HepG2 (cell line): ENCODE measurements around the gene BUB1B. TPM values are rescaled to one million over a fixed set of nuclear protein-coding genes. Genes with fewer than 3 reads are reported as not detected.
"Not testable (repeated sequence)": the region's sequence is repeated elsewhere in the genome, so short reads cannot be mapped to it uniquely, and the experiment has no call there.

Source experiments
- ATAC-seq: fragments of 200-7000 bp; cut with Tn5 transposase; 3 replicates; pipeline ENCODE4 v1.9.1; 2020; ENCODE audit warnings: mild to moderate bottlenecking, moderate library complexity
- BruUV-seq: library from RNA; stranded (reverse); fragments of 400-500 nt; replicated peaks from 2 replicates; lab custom pipeline; 2021; lab: Mats Ljungman, UMichigan
- CTCF ChIA-PET: fragments of 300-600 bp; formaldehyde crosslinking; extraction: SDS; loops from one replicate; lab custom pipeline; 2021; ENCODE audit warnings: low total read pairs, inconsistent platforms, low intra/inter-chr PET ratio; lab: Yijun Ruan, JAX
- POLR2A ChIA-PET: fragments of 350-600 bp; sonication (Branson Sonifier 250); formaldehyde crosslinking; loops from one replicate; lab custom pipeline; 2020; ENCODE audit warnings: antibody characterized with exemption, inconsistent platforms; lab: Yijun Ruan, JAX
- DNase-seq: peaks from one replicate; pipeline ENCODE4 v3.0.0-alpha.2; 2015; ENCODE audit warnings: low spot score
- FAIRE-seq: peaks from 3 replicates; lab custom pipeline; 2011; peaks lifted over from hg19 to GRCh38; lab: Jason Lieb, UNC
- H2AFZ ChIP-seq: one replicate; pipeline ENCODE4 v1.6.1; 2011; ENCODE audit warnings: low read length, inconsistent platforms
- H3K27ac ChIP-seq: fragments of 300-600 bp; 3 replicates; pipeline ENCODE4 v1.8.0; 2011; ENCODE audit warnings: mixed run types, mild to moderate bottlenecking, mixed read lengths, low read length, inconsistent platforms; ENCODE audit not compliant: insufficient read depth; ENCODE audit errors: extremely low read length
- H3K27me3 ChIP-seq, 2 experiments: fragments of 200-600 bp in 1 of 2; 2 replicates in 1 of 2; 3 replicates in 1 of 2; pipeline versions ENCODE4 v1.6.0 to v1.8.0; 2011; ENCODE audit warnings: low read length in 2 of 2, mild to moderate bottlenecking in 2 of 2, moderate library complexity in 2 of 2, inconsistent platforms in 1 of 2; ENCODE audit not compliant: insufficient read depth in 2 of 2, control insufficient read depth in 1 of 2
- H3K36me3 ChIP-seq, 2 experiments: fragments of 200-600 bp in 1 of 2; replicated peaks in 1 of 2; 2 replicates in 1 of 2; 3 replicates in 1 of 2; pipeline versions ENCODE4 v1.5.1 to v1.8.0; 2011; ENCODE audit warnings: low read length in 2 of 2, inconsistent platforms in 1 of 2; ENCODE audit not compliant: insufficient read depth in 2 of 2, control insufficient read depth in 1 of 2
- H3K4me1 ChIP-seq: 2 replicates; pipeline ENCODE4 v1.5.1; 2012; ENCODE audit warnings: low read length, inconsistent platforms; ENCODE audit not compliant: insufficient read depth
- H3K4me2 ChIP-seq: 2 replicates; pipeline ENCODE4 v1.6.0; 2011; ENCODE audit warnings: low read depth, low read length, inconsistent platforms
- H3K4me3 ChIP-seq, 3 experiments: fragments of 200-600 bp in 1 of 3; sonication (generic), shearing (Covaris generic) in 1 of 3; replicated peaks in 1 of 3; 2 replicates each; pipeline ENCODE4 v1.5.1; 2011 to 2016; ENCODE audit warnings: low read length in 3 of 3, inconsistent platforms in 2 of 3, low read depth in 2 of 3, mild to moderate bottlenecking in 2 of 3, control low read depth in 1 of 3, mixed read lengths in 1 of 3; ENCODE audit not compliant: insufficient read depth in 1 of 3
- H3K79me2 ChIP-seq: one replicate; pipeline ENCODE4 v1.6.1; 2011; ENCODE audit warnings: low read length, inconsistent platforms; ENCODE audit not compliant: insufficient read depth
- H3K9ac ChIP-seq: 2 replicates; pipeline ENCODE4 v1.6.0; 2011; ENCODE audit warnings: mild to moderate bottlenecking, low read depth, low read length, inconsistent platforms; ENCODE audit not compliant: insufficient read depth
- H3K9me3 ChIP-seq: 2 replicates; pipeline ENCODE4 v1.5.1; 2012; ENCODE audit warnings: mild to moderate bottlenecking, low read length
- H4K20me1 ChIP-seq: 2 replicates; pipeline ENCODE4 v1.6.0; 2011; ENCODE audit warnings: inconsistent platforms, mild to moderate bottlenecking, low read length, moderate library complexity; ENCODE audit not compliant: insufficient read depth
- NR2F2 ChIP-seq: IDR thresholded peaks from 2 replicates; pipeline ENCODE4 v1.6.1; 2012; ENCODE audit warnings: low read depth, inconsistent platforms, borderline replicate concordance
- ZKSCAN1 ChIP-seq: fragments of 150-350 bp; IDR thresholded peaks from 2 replicates; pipeline ENCODE4 v1.6.1; 2014; ENCODE audit warnings: low read length
- ZNF501 ChIP-seq: sonication (generic); formaldehyde crosslinking; IDR thresholded peaks from 2 replicates; pipeline ENCODE4 v1.5.1; 2020; ENCODE audit warnings: mild to moderate bottlenecking, moderate library complexity, missing genetic modification reagents
- ZSCAN22 ChIP-seq: sonication (generic); formaldehyde crosslinking; IDR thresholded peaks from 2 replicates; pipeline ENCODE4 v1.4.0; 2020; ENCODE audit warnings: mild to moderate bottlenecking, missing genetic modification reagents
- WGBS: methylation state at CpG from one replicate; pipeline ENCODE4 v1.1.6; 2017; ENCODE audit warnings: low lambda C conversion rate; 5-methylcytosine and 5-hydroxymethylcytosine counted together
- in situ Hi-C: cut with HindIII; loops from 2 replicates; pipeline ENCODE4 v1.10.0; 2017; ENCODE audit warnings: low pct_unique_long_range_greater_than_20kb; ENCODE audit not compliant: extremely low pct_ligation_motif_present
- intact Hi-C: fragments of 100-400 bp; cut with micrococcal nuclease; formaldehyde crosslinking; loops from one replicate; pipeline ENCODE4 v1.10.0; 2022; ENCODE audit not compliant: unreplicated experiment
- polyA plus RNA-seq, 8 experiments: library from polyadenylated mRNA; depleted of rRNA in 3 of 8; stranded (reverse) in 7 of 8; unstranded in 1 of 8; fragments of >200 nt; fragmentation: Illumina TruSeq in 4 of 8; extraction: Trizol in 4 of 8; gene quantifications; 2 replicates each; pipeline versions ENCODE4 v1.2.1 to v1.2.3, GENCODE V29; 2011 to 2016; ENCODE audit warnings: low read depth in 4 of 8, missing spikeins in 1 of 8, mixed read lengths in 1 of 8; ENCODE audit not compliant: insufficient read depth in 1 of 8
- total RNA-seq, 5 experiments: library from RNA; depleted of rRNA; stranded (reverse); fragments of >200 nt; fragmentation: Illumina TruSeq; extraction: Trizol; gene quantifications; 2 replicates each; pipeline ENCODE4 v1.2.3, GENCODE V29; 2016; ENCODE audit warnings: low read depth in 1 of 5
- TF ChIP-seq, protein P1 (sequence below): sonication (generic); formaldehyde crosslinking; IDR thresholded peaks from 2 replicates; pipeline ENCODE4 v1.4.0; 2020; ENCODE audit warnings: mild to moderate bottlenecking, missing genetic modification reagents
- TF ChIP-seq, protein P2 (sequence below): sonication (generic); formaldehyde crosslinking; IDR thresholded peaks from 2 replicates; pipeline ENCODE4 v1.4.0; 2020; ENCODE audit warnings: missing genetic modification reagents
- TF ChIP-seq, protein P3 (sequence below): fragments of 450-650 bp; IDR thresholded peaks from 2 replicates; pipeline ENCODE4 v1.6.1; 2017

BUB1B gene
- total and polyA plus RNA-seq, 2 of the 13 experiments (the other 11 are each of a cell fraction or from before 2014, with no cell fraction given), result 26.2 to 63.5 TPM

DNA sequence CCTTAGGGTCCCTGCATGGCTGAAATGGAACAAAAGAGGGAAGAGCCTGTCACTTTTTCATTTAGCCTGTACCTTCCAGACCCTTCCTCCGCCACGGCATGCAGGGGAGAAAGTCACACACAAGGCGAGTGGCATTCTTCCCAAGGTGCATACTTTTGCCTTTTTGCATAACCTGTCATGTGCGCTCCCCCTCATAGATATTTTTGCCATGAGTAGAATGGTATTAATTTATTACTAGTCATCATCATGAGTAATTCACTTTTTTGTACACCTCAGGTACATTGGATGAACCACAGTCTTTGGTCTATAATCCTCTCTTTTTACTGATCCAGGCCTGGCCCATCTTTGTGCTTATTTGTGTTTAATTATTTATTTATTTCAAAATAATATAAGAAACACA, 8.9 kb upstream of the BUB1B start (continued):
- TF ChIP-seq, protein P1, sequence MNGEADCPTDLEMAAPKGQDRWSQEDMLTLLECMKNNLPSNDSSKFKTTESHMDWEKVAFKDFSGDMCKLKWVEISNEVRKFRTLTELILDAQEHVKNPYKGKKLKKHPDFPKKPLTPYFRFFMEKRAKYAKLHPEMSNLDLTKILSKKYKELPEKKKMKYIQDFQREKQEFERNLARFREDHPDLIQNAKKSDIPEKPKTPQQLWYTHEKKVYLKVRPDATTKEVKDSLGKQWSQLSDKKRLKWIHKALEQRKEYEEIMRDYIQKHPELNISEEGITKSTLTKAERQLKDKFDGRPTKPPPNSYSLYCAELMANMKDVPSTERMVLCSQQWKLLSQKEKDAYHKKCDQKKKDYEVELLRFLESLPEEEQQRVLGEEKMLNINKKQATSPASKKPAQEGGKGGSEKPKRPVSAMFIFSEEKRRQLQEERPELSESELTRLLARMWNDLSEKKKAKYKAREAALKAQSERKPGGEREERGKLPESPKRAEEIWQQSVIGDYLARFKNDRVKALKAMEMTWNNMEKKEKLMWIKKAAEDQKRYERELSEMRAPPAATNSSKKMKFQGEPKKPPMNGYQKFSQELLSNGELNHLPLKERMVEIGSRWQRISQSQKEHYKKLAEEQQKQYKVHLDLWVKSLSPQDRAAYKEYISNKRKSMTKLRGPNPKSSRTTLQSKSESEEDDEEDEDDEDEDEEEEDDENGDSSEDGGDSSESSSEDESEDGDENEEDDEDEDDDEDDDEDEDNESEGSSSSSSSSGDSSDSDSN (CRISPR knock-in tag), result no peak
- TF ChIP-seq NR2F2 (no peak), ZSCAN22 (CRISPR knock-in tag) (no peak), ZKSCAN1 (no peak), ZNF501 (no peak)
- TF ChIP-seq, protein P2, sequence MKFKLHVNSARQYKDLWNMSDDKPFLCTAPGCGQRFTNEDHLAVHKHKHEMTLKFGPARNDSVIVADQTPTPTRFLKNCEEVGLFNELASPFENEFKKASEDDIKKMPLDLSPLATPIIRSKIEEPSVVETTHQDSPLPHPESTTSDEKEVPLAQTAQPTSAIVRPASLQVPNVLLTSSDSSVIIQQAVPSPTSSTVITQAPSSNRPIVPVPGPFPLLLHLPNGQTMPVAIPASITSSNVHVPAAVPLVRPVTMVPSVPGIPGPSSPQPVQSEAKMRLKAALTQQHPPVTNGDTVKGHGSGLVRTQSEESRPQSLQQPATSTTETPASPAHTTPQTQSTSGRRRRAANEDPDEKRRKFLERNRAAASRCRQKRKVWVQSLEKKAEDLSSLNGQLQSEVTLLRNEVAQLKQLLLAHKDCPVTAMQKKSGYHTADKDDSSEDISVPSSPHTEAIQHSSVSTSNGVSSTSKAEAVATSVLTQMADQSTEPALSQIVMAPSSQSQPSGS, result no peak
- TF ChIP-seq, protein P3, sequence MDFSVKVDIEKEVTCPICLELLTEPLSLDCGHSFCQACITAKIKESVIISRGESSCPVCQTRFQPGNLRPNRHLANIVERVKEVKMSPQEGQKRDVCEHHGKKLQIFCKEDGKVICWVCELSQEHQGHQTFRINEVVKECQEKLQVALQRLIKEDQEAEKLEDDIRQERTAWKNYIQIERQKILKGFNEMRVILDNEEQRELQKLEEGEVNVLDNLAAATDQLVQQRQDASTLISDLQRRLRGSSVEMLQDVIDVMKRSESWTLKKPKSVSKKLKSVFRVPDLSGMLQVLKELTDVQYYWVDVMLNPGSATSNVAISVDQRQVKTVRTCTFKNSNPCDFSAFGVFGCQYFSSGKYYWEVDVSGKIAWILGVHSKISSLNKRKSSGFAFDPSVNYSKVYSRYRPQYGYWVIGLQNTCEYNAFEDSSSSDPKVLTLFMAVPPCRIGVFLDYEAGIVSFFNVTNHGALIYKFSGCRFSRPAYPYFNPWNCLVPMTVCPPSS, result no peak
- TF ChIP-seq, all 625 proteins: peak for 0

DNA sequence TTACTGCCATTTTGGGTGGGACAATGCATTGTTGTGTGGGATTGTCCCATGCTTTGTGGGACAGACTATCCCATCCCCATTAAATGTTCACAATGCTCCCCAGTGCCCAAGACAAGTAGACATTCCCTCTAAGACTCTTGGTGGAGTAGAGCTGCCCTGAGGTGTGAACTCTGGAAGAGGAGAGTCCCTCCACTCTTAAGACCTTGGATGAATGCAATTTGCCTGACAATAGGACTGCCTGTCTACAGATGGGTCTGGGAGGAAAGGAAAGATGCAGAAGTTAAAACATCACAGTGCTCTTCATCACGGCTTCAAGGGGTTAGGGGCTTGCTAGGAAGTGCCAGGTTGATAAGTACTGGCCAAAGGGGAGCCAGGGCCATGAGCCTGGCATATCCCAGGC, 6.0 kb upstream of the BUB1B start:
- BruUV-seq, H3K4me3 ChIP-seq, ATAC-seq, H3K27me3 ChIP-seq, H2AFZ ChIP-seq, DNase-seq, in situ Hi-C loops, CTCF ChIA-PET, H3K9ac ChIP-seq, intact Hi-C loops, H3K27ac ChIP-seq, H3K79me2 ChIP-seq, H4K20me1 ChIP-seq, H3K36me3 ChIP-seq, H3K4me2 ChIP-seq, FAIRE-seq, H3K9me3 ChIP-seq: not testable (repeated sequence)
- peaks cover 34% of the 10 kb centered on the region for H3K4me1 ChIP-seq
- 20% methylated on average over 1 of the region's 1 CpG for WGBS
- POLR2A ChIA-PET, result interaction anchor here (1.0 to 1.5 kb wide), 2 partner anchors 50 to 66 kb away, joined by 3 to 4 read pairs; no protein-coding TSS in a partner anchor
